Measurements from ENCODE around the gene LRFN3. TPM values are rescaled to one million over a fixed set of nuclear protein-coding genes. Genes with fewer than 3 reads are reported as not detected.

Gene LRFN3
- total and polyA plus RNA-seq, 10 of the 15 experiments (the other 5 are each of a cell fraction or from before 2014, with no cell fraction given), result 0.02 to 7.3 (median 2.0) TPM; not detected in 1

DNA sequence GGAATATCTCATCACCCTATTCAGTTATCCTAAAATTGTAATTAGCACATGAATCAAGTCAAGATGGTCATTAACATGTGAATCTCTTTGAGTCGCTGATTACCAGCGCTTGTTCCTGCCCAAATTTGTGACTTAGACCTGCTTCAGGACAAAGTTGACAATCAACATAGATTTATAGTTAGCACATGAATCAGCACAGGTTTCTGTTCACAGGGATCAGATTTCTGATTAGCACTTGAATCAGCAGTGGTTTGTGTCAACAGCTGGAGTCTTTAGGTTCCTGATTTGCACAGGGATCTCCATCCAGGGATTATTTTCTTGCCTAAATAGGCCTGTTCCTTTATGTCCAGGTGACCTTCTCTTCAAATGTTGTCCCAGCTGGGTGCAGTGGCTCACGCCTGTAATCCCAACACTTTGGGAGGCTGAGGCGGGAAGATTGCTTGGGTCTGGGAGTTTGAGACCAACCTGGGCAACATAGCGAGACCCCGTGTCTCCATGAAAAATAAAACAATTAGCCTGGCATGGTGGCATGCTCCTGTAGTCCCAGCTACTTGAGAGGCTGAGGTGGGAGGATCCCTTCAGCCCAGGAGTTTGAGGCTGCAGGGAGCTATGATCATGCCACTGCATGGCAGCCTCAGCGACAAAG, 3.8 kb upstream of the LRFN3 start:
- RAD21 ChIA-PET (ENCODE audit: unreplicated experiment), result interaction anchor here (1.0 to 3.4 kb wide), 3 partner anchors 45 to 238 kb away, joined by 3 to 107 read pairs (median 4); no protein-coding TSS in a partner anchor
- TF ChIP-seq NFYA (IDR thresholded peaks at IDR 0.05; ENCODE audit: borderline replicate concordance, low read depth, low read length) (no peak), CBX5 (IDR thresholded peaks at IDR 0.05; ENCODE audit: low read depth) (no peak), JUNB (IDR thresholded peaks at IDR 0.05) (no peak), STAT1 (conservative IDR thresholded peaks at IDR 0.05) (no peak), ZNF274 (IDR thresholded peaks at IDR 0.05; ENCODE audit: insufficient read depth, insufficient read length) (no peak), MXI1 (IDR thresholded peaks at IDR 0.05; ENCODE audit: low read depth, low read length) (no peak), SREBF1 (IDR thresholded peaks at IDR 0.05; ENCODE audit: low read length) (no peak), SREBF2 (IDR thresholded peaks at IDR 0.05; ENCODE audit: low read length) (no peak)
- TF ChIP-seq, protein P1, sequence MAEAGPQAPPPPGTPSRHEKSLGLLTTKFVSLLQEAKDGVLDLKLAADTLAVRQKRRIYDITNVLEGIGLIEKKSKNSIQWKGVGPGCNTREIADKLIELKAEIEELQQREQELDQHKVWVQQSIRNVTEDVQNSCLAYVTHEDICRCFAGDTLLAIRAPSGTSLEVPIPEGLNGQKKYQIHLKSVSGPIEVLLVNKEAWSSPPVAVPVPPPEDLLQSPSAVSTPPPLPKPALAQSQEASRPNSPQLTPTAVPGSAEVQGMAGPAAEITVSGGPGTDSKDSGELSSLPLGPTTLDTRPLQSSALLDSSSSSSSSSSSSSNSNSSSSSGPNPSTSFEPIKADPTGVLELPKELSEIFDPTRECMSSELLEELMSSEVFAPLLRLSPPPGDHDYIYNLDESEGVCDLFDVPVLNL (IDR thresholded peaks at IDR 0.05; ENCODE audit: low read depth, low read length), result no peak
- H3K4me2 ChIP-seq (ENCODE audit: control insufficient read depth, insufficient read depth), result no peak overlapping the region; the same call in 1 of the 2 replicates
- H4K20me1 ChIP-seq (ENCODE audit: control insufficient read depth, insufficient read depth), result no peaks in the 10 kb centered on the region
- no peaks in the 10 kb centered on the region for H3K36me3 ChIP-seq (ENCODE audit: control insufficient read depth in 2 of 2, insufficient read depth in 2 of 2, low read length in 1 of 2)
- WGBS (ENCODE audit: insufficient coverage, insufficient replicate concordance, low lambda C conversion rate, missing lambda C conversion rate), result 54% methylated on average over 7 of the region's 7 CpGs
- DNase-seq (ENCODE audit: low read depth, low spot score) (no peak), ATAC-seq (no peak), FAIRE-seq (no peak)
- no peaks in the 10 kb centered on the region; a peak in 1 of 4 replicates for H3K27me3 ChIP-seq (replicated peaks in 1 of 2; ENCODE audit: control insufficient read depth in 2 of 2, insufficient read depth in 2 of 2, low read length in 1 of 2)
- POLR2A ChIA-PET, result interaction anchor here (0.6 to 4.3 kb wide), 5 partner anchors 18 to 218 kb away, joined by 4 to 48 read pairs (median 6); no protein-coding TSS in a partner anchor
- SMC1A ChIA-PET (ENCODE audit: uncharacterized antibody, unreplicated experiment), result interaction anchor here (1.2 to 4.5 kb wide), 2 partner anchors 51 to 240 kb away, joined by 3 to 90 read pairs; no protein-coding TSS in a partner anchor
- no peak overlapping the region for H3K9ac ChIP-seq (ENCODE audit: control insufficient read depth, insufficient read depth, low read length)
- CTCF ChIA-PET, result interaction anchor here (0.6 to 7.0 kb wide), 8 partner anchors 12 to 237 kb away, joined by 3 to 145 read pairs (median 4); partner anchors contain the start of gene IGFLR1
- intact Hi-C loops (cut with micrococcal nuclease; ENCODE audit: unreplicated experiment), result loop anchor here (5.0 kb wide), 1 partner anchor 385 kb away; the partner anchor contains the start of gene TMEM147
- in situ Hi-C loops (cut with MboI), result loop anchor here (5.0 kb wide), 1 partner anchor 45 kb away; no protein-coding TSS in a partner anchor
- H3K4me3 ChIP-seq, result no peak overlapping the region
- no TSS peak for BruUV-seq (replicated peaks)
- H2AFZ ChIP-seq (ENCODE audit: control insufficient read depth, low read depth, low read length), result no peak overlapping the region
- H3K9me3 ChIP-seq (replicated peaks; ENCODE audit: control insufficient read depth, insufficient read depth, low read length), result no peaks in the 10 kb centered on the region
- no peaks in the 10 kb centered on the region for H3K79me2 ChIP-seq (ENCODE audit: control insufficient read depth, insufficient read depth, low read length)
- H3K27ac ChIP-seq (ENCODE audit: control insufficient read depth, insufficient read depth), result no peak overlapping the region
- H3K4me1 ChIP-seq (ENCODE audit: control insufficient read depth, insufficient read depth, low read length), result peaks cover 15% of the 10 kb centered on the region

Data from GM12878 (cell line).